Osteocyte (in vitro differentiated cells): Measurements from ENCODE around the gene ZNF775. TPM values are rescaled to one million over a fixed set of nuclear protein-coding genes. Genes with fewer than 3 reads are reported as not detected.

ENCODE experiments used
- DNase-seq: peaks from one replicate; pipeline ENCODE4 v3.0.0; 2021; ENCODE audit warnings: mixed read lengths; ENCODE audit not compliant: unreplicated experiment; ENCODE audit errors: extremely low spot score
- H3K27ac Mint-ChIP-seq: one replicate; pipeline ENCODE4 v1.8.0; 2021; ENCODE audit warnings: mild to moderate bottlenecking, mixed read lengths; ENCODE audit not compliant: unreplicated experiment
- H3K27me3 Mint-ChIP-seq: one replicate; pipeline ENCODE4 v1.8.0; 2021; ENCODE audit warnings: mixed read lengths; ENCODE audit not compliant: unreplicated experiment
- H3K36me3 Mint-ChIP-seq: one replicate; pipeline ENCODE4 v1.8.0; 2021; ENCODE audit warnings: mixed read lengths; ENCODE audit not compliant: unreplicated experiment
- H3K4me1 Mint-ChIP-seq: one replicate; pipeline ENCODE4 v1.8.0; 2021; ENCODE audit warnings: mixed read lengths; ENCODE audit not compliant: unreplicated experiment
- H3K4me3 Mint-ChIP-seq: one replicate; pipeline ENCODE4 v1.8.0; 2021; ENCODE audit warnings: mild to moderate bottlenecking, moderate library complexity, mixed read lengths; ENCODE audit not compliant: unreplicated experiment
- H3K9me3 Mint-ChIP-seq: one replicate; pipeline ENCODE4 v1.8.0; 2021; ENCODE audit warnings: mixed read lengths; ENCODE audit not compliant: unreplicated experiment
- CTCF ChIP-seq: fragments of 200-600 bp; sonication (generic); IDR thresholded peaks from 2 replicates; pipeline ENCODE4 v1.5.0; 2021; ENCODE audit warnings: antibody characterized with exemption, mild to moderate bottlenecking, moderate library complexity
- total RNA-seq: library from RNA; stranded (reverse); gene quantifications from 2 replicates; pipeline ENCODE4 v1.2.1, GENCODE V29; 2021

Gene ZNF775
- total RNA-seq, 1 donor from 2014 or later = 5.9 TPM

GRCh38 chr7:150371996-150372270 is 7.2 kb upstream of the ZNF775 start:
- H3K36me3 Mint-ChIP-seq = peaks cover 19% of the 10 kb centered on the region

GRCh38 chr7:150372271-150373048 is 6.7 kb upstream of the ZNF775 start:
- H3K36me3 Mint-ChIP-seq = peaks cover 19% of the 10 kb centered on the region
- peaks cover 32% of the 10 kb centered on the region for H3K4me1 Mint-ChIP-seq
- no peaks in the 10 kb centered on the region for H3K9me3 Mint-ChIP-seq
- H3K27me3 Mint-ChIP-seq = no peaks in the 10 kb centered on the region
- H3K4me3 Mint-ChIP-seq = no peak overlapping the region
- no peak for DNase-seq
- H3K27ac Mint-ChIP-seq = no peak overlapping the region
- no peak for TF ChIP-seq CTCF

More at GRCh38 chr7:150371996-150372270, 7.2 kb upstream of the ZNF775 start:
- Mint-ChIP-seq H3K27ac (no peak overlapping the region), H3K27me3 (no peaks in the 10 kb centered on the region), H3K9me3 (no peaks in the 10 kb centered on the region), H3K4me3 (no peak overlapping the region), H3K4me1 (peaks cover 29% of the 10 kb centered on the region)
- no peak for DNase-seq
- no peak for TF ChIP-seq CTCF

- no peak for DNase-seq
- H3K36me3 Mint-ChIP-seq = peaks cover 19% of the 10 kb centered on the region
- no peak overlapping the region for H3K4me3 Mint-ChIP-seq
- peaks cover 35% of the 10 kb centered on the region for H3K4me1 Mint-ChIP-seq
- peak overlapping the region; percentile 8 for H3K27ac Mint-ChIP-seq
- H3K27me3 Mint-ChIP-seq = no peaks in the 10 kb centered on the region
- no peak for TF ChIP-seq CTCF
- H3K9me3 Mint-ChIP-seq = no peaks in the 10 kb centered on the region
Measured at GRCh38 chr7:150373049-150373801, 5.9 kb upstream of the ZNF775 start.

- no peak for TF ChIP-seq CTCF
- peaks cover 18% of the 10 kb centered on the region for H3K36me3 Mint-ChIP-seq
- H3K4me1 Mint-ChIP-seq = peaks cover 40% of the 10 kb centered on the region
- DNase-seq = no peak
- no peaks in the 10 kb centered on the region for H3K9me3 Mint-ChIP-seq
- H3K4me3 Mint-ChIP-seq = no peak overlapping the region
- no peaks in the 10 kb centered on the region for H3K27me3 Mint-ChIP-seq
- no peak overlapping the region for H3K27ac Mint-ChIP-seq
Measured at GRCh38 chr7:150374026-150374425, 5.1 kb upstream of the ZNF775 start.

GRCh38 chr7:150374472-150374871 is 4.7 kb upstream of the ZNF775 start:
- H3K4me1 Mint-ChIP-seq = peaks cover 40% of the 10 kb centered on the region
- H3K27ac Mint-ChIP-seq = no peak overlapping the region
- no peak for TF ChIP-seq CTCF
- no peaks in the 10 kb centered on the region for H3K27me3 Mint-ChIP-seq
- no peak overlapping the region for H3K4me3 Mint-ChIP-seq
- peaks cover 17% of the 10 kb centered on the region for H3K36me3 Mint-ChIP-seq
- H3K9me3 Mint-ChIP-seq = no peaks in the 10 kb centered on the region
- DNase-seq = no peak
